ENCODE measurements around the gene CATSPERE. TPM values are rescaled to one million over a fixed set of nuclear protein-coding genes. Genes with fewer than 3 reads are reported as not detected.

Gene CATSPERE
- total and polyA plus RNA-seq, 4 donors: 1.0 to 3.1 (median 1.6) TPM

DNA sequence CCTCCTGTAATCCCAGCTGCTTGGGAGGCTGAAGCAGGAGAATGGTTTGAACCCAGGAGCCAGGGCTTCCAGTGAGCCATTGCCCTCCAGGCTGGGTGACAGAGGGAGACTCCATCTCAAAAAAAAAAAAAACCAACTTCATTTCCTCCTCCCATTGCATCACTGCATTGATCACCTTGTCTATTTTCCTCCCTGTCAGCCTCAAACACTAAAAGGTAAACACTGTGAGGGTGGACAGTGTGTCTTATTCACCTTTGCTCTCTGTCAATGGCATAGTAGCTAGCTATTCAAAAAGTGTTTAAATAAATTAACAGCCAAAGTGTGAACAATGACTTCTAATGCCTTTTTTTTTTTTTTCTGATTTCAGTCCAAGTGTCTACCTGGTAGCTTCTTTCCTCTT is 178.5 kb downstream of the CATSPERE start:
- no peaks in the 10 kb centered on the region for H3K4me1 ChIP-seq (ENCODE audit: control insufficient read depth, insufficient read depth, low read length)
- no peaks in the 10 kb centered on the region for H3K9me3 ChIP-seq (ENCODE audit: control insufficient read depth, insufficient read depth, low read length)
- no peak overlapping the region for H3K27ac ChIP-seq (ENCODE audit: low read depth, low read length)
- DNase-seq (ENCODE audit: low read depth in 4 of 6, low spot score in 6 of 6): no peak
- H3K4me3 ChIP-seq (ENCODE audit: low read depth, low read length): no peak overlapping the region
- no peaks in the 10 kb centered on the region for H3K36me3 ChIP-seq (ENCODE audit: control insufficient read depth, insufficient read depth, low read length)
- H3K27me3 ChIP-seq (ENCODE audit: control insufficient read depth, insufficient read depth, low read length): no peaks in the 10 kb centered on the region

DNA sequence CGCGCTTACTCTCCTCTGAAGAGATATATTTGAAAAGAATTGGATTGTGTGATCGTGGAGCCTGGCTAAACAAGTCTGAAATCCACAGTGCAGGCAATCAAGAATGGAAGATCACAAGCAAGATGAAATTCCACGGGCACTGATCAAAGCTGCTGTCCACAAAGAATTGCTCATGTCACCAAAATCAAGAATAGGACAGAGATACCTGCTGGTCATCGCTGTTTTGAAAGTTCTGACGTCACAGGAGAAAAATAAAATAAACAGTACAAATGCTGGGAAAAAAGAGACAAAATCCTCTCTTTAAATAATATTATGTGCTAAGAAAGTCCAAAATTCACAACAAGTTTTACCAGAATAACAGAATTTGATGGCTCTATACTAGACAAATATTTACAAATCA is 179.8 kb downstream of the CATSPERE start:
- Histone ChIP-seq H3K27ac (ENCODE audit: low read depth, low read length) (no peak overlapping the region), H3K36me3 (ENCODE audit: control insufficient read depth, insufficient read depth, low read length) (no peaks in the 10 kb centered on the region), H3K9me3 (ENCODE audit: control insufficient read depth, insufficient read depth, low read length) (no peaks in the 10 kb centered on the region), H3K4me1 (ENCODE audit: control insufficient read depth, insufficient read depth, low read length) (no peaks in the 10 kb centered on the region), H3K27me3 (ENCODE audit: control insufficient read depth, insufficient read depth, low read length) (no peaks in the 10 kb centered on the region), H3K4me3 (ENCODE audit: low read depth, low read length) (no peak overlapping the region)
- DNase-seq (ENCODE audit: low read depth in 4 of 6, low spot score in 6 of 6): no peak
- WGBS (ENCODE audit: insufficient coverage): 97% methylated on average over 4 of the region's 6 CpGs

DNA sequence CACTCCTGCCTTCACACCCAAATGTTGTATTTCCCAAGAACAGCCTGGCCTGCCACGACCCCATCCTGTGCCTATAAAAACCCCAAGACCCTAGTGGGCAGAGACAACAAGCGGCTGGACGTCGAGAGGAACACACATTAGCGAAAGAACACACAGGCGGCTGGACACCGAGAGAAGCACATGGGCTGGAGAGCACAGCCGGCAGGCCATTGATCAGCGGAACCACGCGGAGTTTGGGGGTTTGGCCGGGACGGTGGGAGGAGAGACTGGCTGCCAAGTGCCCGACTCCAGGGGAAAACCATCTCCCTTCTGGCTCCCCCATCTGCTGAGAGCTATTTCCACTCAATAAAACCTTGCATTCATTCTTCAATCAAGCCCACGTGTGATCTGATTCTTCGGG is 181.5 kb downstream of the CATSPERE start:
- Histone ChIP-seq H3K27ac (ENCODE audit: low read depth, low read length) (no peak overlapping the region), H3K9me3 (ENCODE audit: control insufficient read depth, insufficient read depth, low read length) (no peaks in the 10 kb centered on the region), H3K27me3 (ENCODE audit: control insufficient read depth, insufficient read depth, low read length) (no peaks in the 10 kb centered on the region), H3K36me3 (ENCODE audit: control insufficient read depth, insufficient read depth, low read length) (no peaks in the 10 kb centered on the region), H3K4me1 (ENCODE audit: control insufficient read depth, insufficient read depth, low read length) (no peaks in the 10 kb centered on the region), H3K4me3 (ENCODE audit: low read depth, low read length) (no peak overlapping the region)
- WGBS (ENCODE audit: insufficient coverage): 73% methylated on average over 15 of the region's 16 CpGs
- no peak for DNase-seq (ENCODE audit: low read depth in 4 of 6, low spot score in 6 of 6)

DNA sequence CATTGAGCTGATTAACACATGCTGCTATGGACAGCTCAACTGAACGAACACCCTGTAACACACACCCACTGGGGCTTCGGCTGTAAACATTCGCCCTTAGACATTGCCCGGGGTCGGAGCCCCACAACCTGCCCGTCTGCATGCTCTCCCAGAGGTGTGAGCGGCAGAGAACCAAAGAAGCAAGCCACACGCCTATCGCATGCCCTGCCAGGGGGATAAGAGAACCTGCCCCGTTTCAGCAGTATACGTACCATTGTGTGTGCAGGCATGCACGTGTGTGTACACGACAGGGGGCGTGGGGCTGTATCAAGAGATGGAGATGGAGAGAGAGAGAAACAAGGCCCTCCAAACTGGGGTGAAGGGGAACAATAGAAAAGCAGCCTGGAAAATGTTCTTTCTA is 181.9 kb downstream of the CATSPERE start:
- Histone ChIP-seq H3K4me1 (ENCODE audit: control insufficient read depth, insufficient read depth, low read length) (no peaks in the 10 kb centered on the region), H3K4me3 (ENCODE audit: low read depth, low read length) (no peak overlapping the region), H3K9me3 (ENCODE audit: control insufficient read depth, insufficient read depth, low read length) (no peaks in the 10 kb centered on the region), H3K27ac (ENCODE audit: low read depth, low read length) (no peak overlapping the region), H3K36me3 (ENCODE audit: control insufficient read depth, insufficient read depth, low read length) (no peaks in the 10 kb centered on the region), H3K27me3 (ENCODE audit: control insufficient read depth, insufficient read depth, low read length) (no peaks in the 10 kb centered on the region)
- WGBS (ENCODE audit: insufficient coverage): 90% methylated on average over 14 of the region's 14 CpGs
- no peak for DNase-seq (ENCODE audit: low read depth in 4 of 6, low spot score in 6 of 6)

DNA sequence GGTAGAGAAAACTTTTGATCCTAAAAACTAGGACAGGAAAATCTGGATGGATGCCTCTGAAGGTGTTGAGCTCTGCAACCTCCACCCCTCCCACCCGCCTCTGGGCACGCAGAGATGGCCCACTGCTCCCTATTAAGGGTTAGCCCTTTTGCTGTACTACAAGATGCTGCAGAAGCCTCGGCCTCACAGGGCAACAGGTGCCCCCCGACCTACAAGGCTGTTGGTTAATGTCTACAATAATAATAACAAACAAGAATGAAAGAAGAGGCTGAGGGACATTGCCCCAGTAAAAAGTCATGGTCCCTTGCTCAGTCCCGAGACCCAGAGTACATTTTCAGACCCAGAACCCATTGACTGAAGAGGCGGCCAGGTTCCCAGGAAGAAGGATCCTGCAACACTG is 184.3 kb downstream of the CATSPERE start:
- H3K9me3 ChIP-seq (ENCODE audit: control insufficient read depth, insufficient read depth, low read length): no peaks in the 10 kb centered on the region
- no peak overlapping the region for H3K4me3 ChIP-seq (ENCODE audit: low read depth, low read length)
- 88% methylated on average over 2 of the region's 6 CpGs for WGBS (ENCODE audit: insufficient coverage)
- no peaks in the 10 kb centered on the region for H3K36me3 ChIP-seq (ENCODE audit: control insufficient read depth, insufficient read depth, low read length)
- H3K27me3 ChIP-seq (ENCODE audit: control insufficient read depth, insufficient read depth, low read length): no peaks in the 10 kb centered on the region
- H3K4me1 ChIP-seq (ENCODE audit: control insufficient read depth, insufficient read depth, low read length): no peaks in the 10 kb centered on the region
- DNase-seq (ENCODE audit: low read depth in 4 of 6, low spot score in 6 of 6): no peak
- H3K27ac ChIP-seq (ENCODE audit: low read depth, low read length): no peak overlapping the region

DNA sequence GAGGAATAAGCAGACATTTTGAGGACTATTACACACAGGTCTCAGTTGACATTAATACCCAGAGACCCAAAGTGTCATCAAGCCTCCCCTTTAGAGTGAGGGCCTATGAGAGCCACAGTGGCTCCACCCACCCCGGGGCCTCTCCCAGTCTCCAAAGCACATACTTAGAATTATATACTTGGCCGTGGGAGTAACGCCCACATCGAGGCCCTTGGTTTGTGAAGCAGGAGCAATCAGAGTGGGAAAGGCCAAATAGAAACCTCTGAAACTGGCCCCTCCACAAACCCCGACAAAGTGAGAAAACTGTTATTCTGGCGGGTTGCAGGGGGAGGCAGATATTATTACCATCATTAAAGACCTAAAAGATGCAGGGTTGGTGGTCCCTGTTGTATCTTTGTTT is 184.8 kb downstream of the CATSPERE start:
- no peak overlapping the region for H3K27ac ChIP-seq (ENCODE audit: low read depth, low read length)
- no peaks in the 10 kb centered on the region for H3K27me3 ChIP-seq (ENCODE audit: control insufficient read depth, insufficient read depth, low read length)
- DNase-seq (ENCODE audit: low read depth in 4 of 6, low spot score in 6 of 6): no peak
- no peaks in the 10 kb centered on the region for H3K9me3 ChIP-seq (ENCODE audit: control insufficient read depth, insufficient read depth, low read length)
- H3K4me3 ChIP-seq (ENCODE audit: low read depth, low read length): no peak overlapping the region
- no peaks in the 10 kb centered on the region for H3K4me1 ChIP-seq (ENCODE audit: control insufficient read depth, insufficient read depth, low read length)
- WGBS (ENCODE audit: insufficient coverage): no CpG with 5 or more reads among the region's 6 CpGs
- no peaks in the 10 kb centered on the region for H3K36me3 ChIP-seq (ENCODE audit: control insufficient read depth, insufficient read depth, low read length)

DNA sequence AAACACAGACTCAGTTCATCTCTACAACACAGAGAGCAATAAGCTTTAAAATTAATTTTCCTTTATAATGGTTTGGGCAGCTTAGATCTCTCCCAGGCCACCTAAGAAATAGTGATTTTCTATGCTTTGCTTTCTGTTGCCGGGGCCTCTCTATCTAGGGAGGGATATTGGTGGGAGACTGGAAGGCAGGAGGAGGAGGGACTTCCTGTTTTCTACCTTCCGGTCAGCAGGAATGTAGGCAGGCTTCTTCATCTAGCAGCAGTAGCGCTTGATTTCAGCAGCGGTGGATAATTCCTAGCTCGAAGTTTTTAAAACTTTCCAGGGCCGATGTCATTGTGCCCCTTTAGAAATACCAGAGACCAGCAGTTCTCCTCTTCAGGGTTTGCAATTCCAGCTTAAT is 186.7 kb downstream of the CATSPERE start:
- Histone ChIP-seq H3K9me3 (ENCODE audit: control insufficient read depth, insufficient read depth, low read length) (no peaks in the 10 kb centered on the region), H3K27me3 (ENCODE audit: control insufficient read depth, insufficient read depth, low read length) (no peaks in the 10 kb centered on the region), H3K27ac (ENCODE audit: low read depth, low read length) (no peak overlapping the region), H3K4me1 (ENCODE audit: control insufficient read depth, insufficient read depth, low read length) (no peaks in the 10 kb centered on the region), H3K36me3 (ENCODE audit: control insufficient read depth, insufficient read depth, low read length) (no peaks in the 10 kb centered on the region), H3K4me3 (ENCODE audit: low read depth, low read length) (no peak overlapping the region)
- WGBS (ENCODE audit: insufficient coverage): 84% methylated on average over 6 of the region's 6 CpGs
- no peak for DNase-seq (ENCODE audit: low read depth in 4 of 6, low spot score in 6 of 6)

DNA sequence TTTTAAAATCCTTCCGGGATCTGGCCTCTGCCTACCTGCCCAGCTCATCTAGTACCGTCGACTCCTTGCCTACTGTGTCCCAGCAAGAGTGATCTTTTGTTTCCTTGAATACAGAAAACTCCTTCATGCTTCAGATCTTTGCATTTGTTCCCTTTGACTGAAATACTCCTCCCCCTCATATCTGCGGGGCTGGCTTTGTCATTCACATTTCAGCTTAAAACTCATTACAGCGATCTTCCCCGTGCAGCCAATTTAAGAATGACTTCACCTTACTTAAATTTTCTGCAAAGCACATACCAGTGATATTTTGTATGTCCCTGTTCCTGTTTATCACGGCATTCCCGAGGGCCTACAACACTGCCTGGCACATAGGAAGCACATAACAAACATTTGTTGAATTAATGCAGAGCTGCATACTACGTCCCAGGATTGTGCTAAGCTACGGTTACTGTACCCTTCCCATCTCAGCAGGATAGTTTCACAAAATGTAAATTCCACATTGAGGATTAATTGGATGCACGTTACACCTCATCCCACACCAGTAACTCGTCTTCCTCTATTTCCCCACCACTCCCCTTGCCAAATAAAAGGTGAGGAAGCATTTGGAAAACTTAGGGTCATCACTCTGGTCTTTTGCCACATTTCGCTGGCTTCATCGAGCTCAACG is 191.0 kb downstream of the CATSPERE start:
- 36% methylated on average over 10 of the region's 15 CpGs for WGBS (ENCODE audit: insufficient coverage)
- H3K27me3 ChIP-seq (ENCODE audit: control insufficient read depth, insufficient read depth, low read length): no peaks in the 10 kb centered on the region
- no peaks in the 10 kb centered on the region for H3K9me3 ChIP-seq (ENCODE audit: control insufficient read depth, insufficient read depth, low read length)
- peak overlapping the region; percentile 87 for H3K27ac ChIP-seq (ENCODE audit: low read depth, low read length)
- DNase-seq (ENCODE audit: low read depth in 4 of 6, low spot score in 6 of 6): no peak
- no peaks in the 10 kb centered on the region for H3K36me3 ChIP-seq (ENCODE audit: control insufficient read depth, insufficient read depth, low read length)
- peak overlapping the region; percentile 85 for H3K4me3 ChIP-seq (ENCODE audit: low read depth, low read length)
- H3K4me1 ChIP-seq (ENCODE audit: control insufficient read depth, insufficient read depth, low read length): no peaks in the 10 kb centered on the region

DNA sequence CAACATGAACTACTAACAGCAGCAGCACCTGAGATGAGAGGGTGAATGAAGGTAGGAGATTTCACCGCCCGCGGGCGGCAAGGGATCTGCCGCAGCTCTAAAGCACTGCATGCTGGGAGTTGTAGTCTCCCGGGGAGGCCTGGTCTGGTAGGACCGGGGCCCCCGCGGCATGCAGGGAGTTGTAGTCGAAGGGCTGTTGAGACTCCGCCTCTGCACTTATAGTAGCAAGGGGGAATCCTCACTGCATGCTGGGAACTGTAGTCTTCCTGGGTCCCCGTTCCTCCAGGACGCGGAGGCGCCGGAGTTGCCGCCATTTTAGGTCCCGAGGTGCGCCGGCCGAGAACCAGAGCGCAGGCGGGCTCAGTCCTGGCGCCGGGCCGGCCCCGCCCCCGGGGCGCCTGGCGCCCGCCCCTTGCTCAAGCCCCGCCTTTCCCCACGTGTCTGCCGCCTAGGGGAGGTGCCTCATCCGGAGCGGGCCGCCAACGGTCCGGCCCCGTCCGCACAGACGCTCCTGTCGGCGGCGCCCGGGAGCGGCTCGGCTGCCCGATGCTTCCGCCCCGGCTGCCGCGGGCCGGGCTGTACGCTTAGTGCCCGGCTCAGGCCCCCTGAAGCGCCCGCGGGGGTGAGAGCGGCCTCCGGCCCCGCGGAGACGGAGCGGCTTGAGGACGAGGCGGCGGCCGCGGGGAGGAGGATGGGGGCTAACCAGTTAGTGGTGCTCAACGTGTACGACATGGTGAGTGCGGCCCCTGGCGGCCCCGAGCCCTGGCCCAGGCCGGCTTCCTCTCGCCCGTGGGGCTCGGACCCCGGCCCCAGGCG is 191.8 kb downstream of the CATSPERE start, which contains the start of gene DESI2:
TSS of gene DESI2 (plus strand) at position 504 of the 816 bp plus-strand sequence. CDS start at position 692, 188 bp downstream.
- DNase-seq (ENCODE audit: low read depth in 4 of 6, low spot score in 6 of 6): peak; percentile 95 to 100 (median 98)
- H3K4me1 ChIP-seq (ENCODE audit: control insufficient read depth, insufficient read depth, low read length): no peaks in the 10 kb centered on the region
- no peaks in the 10 kb centered on the region for H3K27me3 ChIP-seq (ENCODE audit: control insufficient read depth, insufficient read depth, low read length)
- H3K36me3 ChIP-seq (ENCODE audit: control insufficient read depth, insufficient read depth, low read length): no peaks in the 10 kb centered on the region
- H3K4me3 ChIP-seq (ENCODE audit: low read depth, low read length): peak within 1 kb of the TSS; percentile 87
- WGBS (ENCODE audit: insufficient coverage): 0% methylated on average over 80 of the region's 81 CpGs
- H3K9me3 ChIP-seq (ENCODE audit: control insufficient read depth, insufficient read depth, low read length): no peaks in the 10 kb centered on the region
- peak within 1 kb of the TSS; percentile 87 for H3K27ac ChIP-seq (ENCODE audit: low read depth, low read length)
